Left ventricle myocardium inferior (tissue), 1 donor: ENCODE data around the gene PPP1R13B. TPM values are rescaled to one million over a fixed set of nuclear protein-coding genes. Genes with fewer than 3 reads are reported as not detected.

Experiments
- DNase-seq: peaks from one replicate; pipeline ENCODE4 v3.0.0-alpha.2; 2020
- H3K27ac ChIP-seq: fragments of 200-600 bp; replicated peaks from 2 replicates; pipeline ENCODE4 v1.8.0; 2021
- H3K27me3 ChIP-seq: fragments of 200-600 bp; 2 replicates; pipeline ENCODE4 v1.8.0; 2021; ENCODE audit warnings: low read depth
- H3K36me3 ChIP-seq: fragments of 200-600 bp; 2 replicates; pipeline ENCODE4 v1.8.0; 2021
- H3K4me1 ChIP-seq: fragments of 200-600 bp; 2 replicates; pipeline ENCODE4 v1.8.0; 2021
- H3K4me3 ChIP-seq: fragments of 200-600 bp; 2 replicates; pipeline ENCODE4 v1.8.0; 2021; ENCODE audit warnings: mild to moderate bottlenecking, moderate library complexity
- H3K9me3 ChIP-seq: fragments of 200-600 bp; replicated peaks from 2 replicates; pipeline ENCODE4 v1.8.0; 2021
- intact Hi-C: fragments of 100-400 bp; cut with micrococcal nuclease; formaldehyde crosslinking; loops from one replicate; pipeline ENCODE4 v1.11.0; 2022
- long read RNA-seq: library from polyadenylated mRNA; unstranded; transcript quantifications from one replicate; pipeline ENCODE4 v2.0.0, GENCODE V29; 2021
- total RNA-seq: library from RNA; stranded (reverse); fragmentation: NEBNext Ultra II Directional; extraction: Animal tissue kit (Norgen Biotek cat#: 25700); gene quantifications from one replicate; pipeline ENCODE4 v1.2.1, GENCODE V29; 2021
- TF ChIP-seq, protein P1 (sequence below): fragments of 200-600 bp; IDR thresholded peaks from 2 replicates; pipeline ENCODE4 v1.8.0; 2021; ENCODE audit warnings: antibody characterized with exemption, mild to moderate bottlenecking, borderline replicate concordance
- donor health status: DM: no; HTN: yes; CAD: no; lungs with severe emphysema.

The PPP1R13B gene
- 104 TPM for total RNA-seq
- long read RNA-seq, full-length matches to known transcripts = 3 of 28 reads
- long read RNA-seq, partial matches to known transcripts = 22 of 28 reads
- long read RNA-seq, other reads (novel, unspliced or antisense) = 3 of 28 reads

- Histone ChIP-seq H3K9me3 (no peaks in the 10 kb centered on the region), H3K36me3 (peaks cover 16% of the 10 kb centered on the region), H3K27me3 (no peaks in the 10 kb centered on the region), H3K4me3 (peak within 1 kb of the TSS; percentile 77), H3K27ac (peak within 1 kb of the TSS; percentile 93), H3K4me1 (peaks cover 63% of the 10 kb centered on the region)
- DNase-seq = peak; percentile 94
- intact Hi-C loops = no loop called here
- TF ChIP-seq, protein P1, sequence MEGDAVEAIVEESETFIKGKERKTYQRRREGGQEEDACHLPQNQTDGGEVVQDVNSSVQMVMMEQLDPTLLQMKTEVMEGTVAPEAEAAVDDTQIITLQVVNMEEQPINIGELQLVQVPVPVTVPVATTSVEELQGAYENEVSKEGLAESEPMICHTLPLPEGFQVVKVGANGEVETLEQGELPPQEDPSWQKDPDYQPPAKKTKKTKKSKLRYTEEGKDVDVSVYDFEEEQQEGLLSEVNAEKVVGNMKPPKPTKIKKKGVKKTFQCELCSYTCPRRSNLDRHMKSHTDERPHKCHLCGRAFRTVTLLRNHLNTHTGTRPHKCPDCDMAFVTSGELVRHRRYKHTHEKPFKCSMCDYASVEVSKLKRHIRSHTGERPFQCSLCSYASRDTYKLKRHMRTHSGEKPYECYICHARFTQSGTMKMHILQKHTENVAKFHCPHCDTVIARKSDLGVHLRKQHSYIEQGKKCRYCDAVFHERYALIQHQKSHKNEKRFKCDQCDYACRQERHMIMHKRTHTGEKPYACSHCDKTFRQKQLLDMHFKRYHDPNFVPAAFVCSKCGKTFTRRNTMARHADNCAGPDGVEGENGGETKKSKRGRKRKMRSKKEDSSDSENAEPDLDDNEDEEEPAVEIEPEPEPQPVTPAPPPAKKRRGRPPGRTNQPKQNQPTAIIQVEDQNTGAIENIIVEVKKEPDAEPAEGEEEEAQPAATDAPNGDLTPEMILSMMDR = no peak
Measured at GRCh38 chr14:103847451-103848174, at the start of gene PPP1R13B. Gene PPP1R13B (minus strand): TSS chr14:103847575. CDS start chr14:103847307, 268 bp downstream.

DNA sequence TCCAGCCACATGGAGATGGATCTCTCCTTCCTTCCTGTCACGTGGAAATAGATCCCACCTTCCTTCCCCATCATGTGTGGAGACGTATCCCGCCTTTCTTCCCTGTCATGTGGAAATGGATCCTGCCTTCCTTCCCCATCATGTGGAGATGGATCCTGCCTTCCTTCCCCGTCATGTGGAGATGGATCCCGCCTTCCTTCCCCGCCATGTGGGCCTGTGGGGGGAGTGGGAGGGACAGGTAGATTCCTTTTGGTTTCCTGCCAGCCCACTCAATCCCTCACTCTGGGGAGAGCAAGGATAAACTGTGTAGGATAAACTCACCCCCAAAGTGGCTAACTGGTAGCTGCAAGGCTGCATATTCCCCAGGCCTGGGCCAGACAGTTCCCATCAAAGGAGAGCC, 49.2 kb upstream of the PPP1R13B start:
- intact Hi-C loops = no loop called here
- peaks cover 26% of the 10 kb centered on the region for H3K4me1 ChIP-seq
- no peak for DNase-seq
- H3K4me3 ChIP-seq = no peak overlapping the region
- H3K27ac ChIP-seq = no peak overlapping the region
- no peaks in the 10 kb centered on the region for H3K36me3 ChIP-seq
- TF ChIP-seq, protein P1 = no peak
- H3K9me3 ChIP-seq = no peaks in the 10 kb centered on the region
- no peaks in the 10 kb centered on the region for H3K27me3 ChIP-seq

DNA sequence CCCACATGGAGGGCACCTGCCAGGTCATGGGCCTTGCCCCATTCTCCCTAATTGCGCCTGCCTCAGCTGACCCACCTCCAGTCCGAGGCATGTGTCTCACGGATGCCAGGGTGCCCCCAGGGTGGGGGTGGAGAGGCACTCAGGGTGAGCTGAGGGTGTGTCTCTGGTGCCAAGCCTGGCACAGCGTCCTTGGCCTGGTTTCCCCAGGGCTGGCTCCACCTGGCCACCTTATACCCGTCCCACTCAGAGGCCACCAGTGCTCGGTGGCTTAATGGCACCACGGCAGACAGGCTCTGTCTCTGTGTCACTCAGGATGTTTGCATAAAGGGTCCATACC, 47.3 kb upstream of the PPP1R13B start:
- TF ChIP-seq, protein P1 = no peak
- Histone ChIP-seq H3K36me3 (no peaks in the 10 kb centered on the region), H3K9me3 (no peaks in the 10 kb centered on the region), H3K4me1 (peaks cover 37% of the 10 kb centered on the region), H3K27ac (no peak overlapping the region), H3K4me3 (no peak overlapping the region), H3K27me3 (no peaks in the 10 kb centered on the region)
- no peak for DNase-seq
- intact Hi-C loops = no loop called here

DNA sequence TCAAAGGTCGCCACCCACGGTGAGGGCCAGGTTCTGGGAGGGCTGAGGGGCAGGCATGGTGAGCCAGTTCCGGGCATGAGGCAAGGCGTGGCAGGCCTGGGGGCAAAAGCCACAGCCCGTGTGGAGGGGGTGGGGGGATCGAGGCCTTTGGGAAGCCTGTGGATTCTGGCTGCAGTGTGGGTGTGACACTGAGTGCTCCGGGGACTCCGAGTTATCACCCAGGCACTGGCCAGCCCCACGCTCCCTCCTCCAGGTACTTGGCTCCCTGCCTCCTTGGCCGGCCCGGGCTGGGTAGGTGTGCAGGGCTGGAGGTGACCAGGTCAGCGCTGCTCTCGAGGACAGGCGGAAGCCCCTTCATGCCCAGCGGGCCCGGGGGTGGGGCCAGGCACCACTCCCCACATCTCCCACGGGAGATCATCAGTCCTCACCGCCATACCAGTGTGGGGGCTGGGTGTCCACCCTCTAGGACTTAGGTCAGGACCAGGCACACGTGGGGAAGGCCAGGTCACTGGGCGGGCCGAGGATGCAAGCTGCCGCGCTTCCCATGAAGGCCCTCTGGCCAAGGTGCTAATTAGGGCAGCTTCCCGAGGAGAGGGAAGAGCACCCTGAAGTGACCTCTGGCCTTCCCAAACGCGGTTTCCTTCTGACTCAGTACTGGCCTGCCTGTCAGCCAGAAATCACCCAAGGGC, 46.8 kb upstream of the PPP1R13B start:
- DNase-seq = no peak
- no peaks in the 10 kb centered on the region for H3K36me3 ChIP-seq
- H3K9me3 ChIP-seq = no peaks in the 10 kb centered on the region
- intact Hi-C loops = no loop called here
- H3K4me1 ChIP-seq = peaks cover 37% of the 10 kb centered on the region
- TF ChIP-seq, protein P1 = no peak
- no peak overlapping the region for H3K27ac ChIP-seq
- no peaks in the 10 kb centered on the region for H3K27me3 ChIP-seq
- no peak overlapping the region for H3K4me3 ChIP-seq

GRCh38 chr14:103892247-103892646, 44.9 kb upstream of the PPP1R13B start:
- peaks cover 32% of the 10 kb centered on the region for H3K4me1 ChIP-seq
- H3K27me3 ChIP-seq = no peaks in the 10 kb centered on the region
- H3K4me3 ChIP-seq = no peak overlapping the region
- no peak overlapping the region for H3K27ac ChIP-seq
- intact Hi-C loops = no loop called here
- no peaks in the 10 kb centered on the region for H3K36me3 ChIP-seq
- TF ChIP-seq, protein P1 = no peak
- H3K9me3 ChIP-seq = no peaks in the 10 kb centered on the region
- no peak for DNase-seq
